ENCODE results near the gene RYR1. TPM values are rescaled to one million over a fixed set of nuclear protein-coding genes. Genes with fewer than 3 reads are reported as not detected.

The RYR1 gene
- total and polyA plus RNA-seq, 2 of the 8 experiments (the other 6 are each of a cell fraction or from before 2014, with no cell fraction given), result 5.8 to 11.8 TPM

GRCh38 chr19:38615007-38615581 is 181.6 kb downstream of the RYR1 start (continued):
- TF ChIP-seq RBBP5 (IDR thresholded peaks at IDR 0.05; ENCODE audit: borderline replicate concordance, low read depth, low read length) (no peak), ZNF274 (IDR thresholded peaks at IDR 0.05; ENCODE audit: borderline replicate concordance, extremely low read depth, low read length) (no peak), KDM4A (IDR thresholded peaks at IDR 0.05; ENCODE audit: low read depth, low read length, severe bottlenecking) (no peak), GTF2F1 (IDR thresholded peaks at IDR 0.05; ENCODE audit: borderline replicate concordance, low read depth, low read length) (no peak), SIX5 (IDR thresholded peaks at IDR 0.05; ENCODE audit: low read depth, low read length) (no peak), EGR1 (IDR thresholded peaks at IDR 0.05; ENCODE audit: borderline replicate concordance, low read depth, low read length) (no peak), SP1 (IDR thresholded peaks at IDR 0.05; ENCODE audit: low read depth, low read length) (no peak), CTCF (IDR thresholded peaks at IDR 0.05; ENCODE audit: control extremely low read depth in 1 of 3, insufficient read depth in 1 of 3, low read depth in 1 of 3, low read length in 3 of 3) (no peak)
